ENCODE results near the gene FAM76A. TPM values are rescaled to one million over a fixed set of nuclear protein-coding genes. Genes with fewer than 3 reads are reported as not detected.
A peak's percentile ranks its signal among the peaks of the same experiment; 100 is the strongest.
"Not testable (repeated sequence)": the region's sequence is repeated elsewhere in the genome, so short reads cannot be mapped to it uniquely, and the experiment has no call there.

FAM76A gene
- total RNA-seq: 14.9 and 19.3 TPM in 2 replicates

GRCh38 chr1:27725374-27726172 is at the start of gene FAM76A:
TSS of gene FAM76A (plus strand) at chr1:27725961. CDS start at chr1:27726081, 120 bp downstream.
- H3K9me3 Mint-ChIP-seq: no peaks in the 10 kb centered on the region
- intact Hi-C loops (cut with micrococcal nuclease): loop anchor here (1.0 to 5.0 kb wide), 8 partner anchors 48 to 713 kb away; partner anchors contain the start of genes IFI6, PPP1R8, STX12 and SYTL1
- peaks cover 20% of the 10 kb centered on the region for H3K36me3 Mint-ChIP-seq (ENCODE audit: low read depth)
- CTCF ChIA-PET: interaction anchor here (0.6 to 1.3 kb wide), 7 partner anchors 46 to 1914 kb away, joined by 3 to 17 read pairs (median 3); partner anchors contain the start of gene IFI6
- no peaks in the 10 kb centered on the region for H3K27me3 Mint-ChIP-seq
- TF ChIP-seq CTCF (IDR thresholded peaks at IDR 0.05): no peak
- POLR2A ChIA-PET: interaction anchor here (0.5 to 2.2 kb wide), 24 partner anchors 19 to 1491 kb away, joined by 3 to 42 read pairs (median 3); partner anchors contain the start of genes CEP85, GPATCH3, IFI6 and MED18
- peaks cover 26% of the 10 kb centered on the region for H3K4me1 Mint-ChIP-seq
- peak; percentile 98 for DNase-seq
- peak; percentile 93 for ATAC-seq (ENCODE audit: low read depth)
- peak within 1 kb of the TSS; percentile 97 for H3K27ac Mint-ChIP-seq
- H3K4me3 Mint-ChIP-seq: peak within 1 kb of the TSS; percentile 88

- TF ChIP-seq CTCF (IDR thresholded peaks at IDR 0.05): no peak
- H3K27me3 Mint-ChIP-seq: no peaks in the 10 kb centered on the region
- DNase-seq (no peak), ATAC-seq (ENCODE audit: low read depth) (no peak)
- peaks cover 4% of the 10 kb centered on the region for H3K9me3 Mint-ChIP-seq
- intact Hi-C loops (cut with micrococcal nuclease): no loop called here
- ChIA-PET CTCF (no interaction called here), POLR2A (no interaction called here)
- H3K36me3 Mint-ChIP-seq (ENCODE audit: low read depth): peaks cover 3% of the 10 kb centered on the region
- no peak overlapping the region for H3K27ac Mint-ChIP-seq
- H3K4me3 Mint-ChIP-seq: no peak overlapping the region
- peaks cover 12% of the 10 kb centered on the region for H3K4me1 Mint-ChIP-seq
Observed at GRCh38 chr1:27676410-27676809, 49.4 kb upstream of the FAM76A start.

GRCh38 chr1:27678747-27679146 is 47.0 kb upstream of the FAM76A start:
- ATAC-seq (ENCODE audit: low read depth): no peak
- intact Hi-C loops (cut with micrococcal nuclease): no loop called here
- no peak overlapping the region for H3K4me3 Mint-ChIP-seq
- peaks cover 7% of the 10 kb centered on the region for H3K36me3 Mint-ChIP-seq (ENCODE audit: low read depth)
- TF ChIP-seq CTCF (IDR thresholded peaks at IDR 0.05): no peak
- H3K27ac Mint-ChIP-seq: no peak overlapping the region
- peaks cover 11% of the 10 kb centered on the region for H3K9me3 Mint-ChIP-seq
- ChIA-PET CTCF (no interaction called here), POLR2A (interaction anchor here (0.5 to 0.7 kb wide), 3 partner anchors 9 to 78 kb away, joined by 3 read pairs; no protein-coding TSS in a partner anchor)
- no peak for DNase-seq
- H3K4me1 Mint-ChIP-seq: no peaks in the 10 kb centered on the region
- no peaks in the 10 kb centered on the region for H3K27me3 Mint-ChIP-seq

GRCh38 chr1:27680225-27680791 is 45.5 kb upstream of the FAM76A start:
- H3K27me3 Mint-ChIP-seq; POLR2A ChIA-PET; DNase-seq; H3K36me3 Mint-ChIP-seq (ENCODE audit: low read depth); H3K4me1 Mint-ChIP-seq; CTCF ChIA-PET; H3K27ac Mint-ChIP-seq; ATAC-seq (ENCODE audit: low read depth); H3K4me3 Mint-ChIP-seq; intact Hi-C loops (cut with micrococcal nuclease): not testable (repeated sequence)
- H3K9me3 Mint-ChIP-seq: peaks cover 11% of the 10 kb centered on the region

- H3K27me3 Mint-ChIP-seq; CTCF ChIA-PET; H3K4me3 Mint-ChIP-seq; H3K36me3 Mint-ChIP-seq (ENCODE audit: low read depth); DNase-seq; POLR2A ChIA-PET; intact Hi-C loops (cut with micrococcal nuclease); H3K4me1 Mint-ChIP-seq; ATAC-seq (ENCODE audit: low read depth); H3K27ac Mint-ChIP-seq: not testable (repeated sequence)
- peaks cover 11% of the 10 kb centered on the region for H3K9me3 Mint-ChIP-seq
Observed at GRCh38 chr1:27681580-27681979, 44.2 kb upstream of the FAM76A start.

- TF ChIP-seq CTCF (IDR thresholded peaks at IDR 0.05): no peak
- Mint-ChIP-seq H3K27ac (no peak overlapping the region), H3K27me3 (peaks cover 1% of the 10 kb centered on the region), H3K36me3 (ENCODE audit: low read depth) (peaks cover 7% of the 10 kb centered on the region), H3K4me3 (no peak overlapping the region), H3K9me3 (peaks cover 11% of the 10 kb centered on the region), H3K4me1 (no peaks in the 10 kb centered on the region)
- DNase-seq (no peak), ATAC-seq (ENCODE audit: low read depth) (no peak)
- ChIA-PET CTCF (no interaction called here), POLR2A (no interaction called here)
- intact Hi-C loops (cut with micrococcal nuclease): no loop called here
Observed at GRCh38 chr1:27682351-27682944, 43.3 kb upstream of the FAM76A start.

Data from activated B cell treated with CpG ODN at 0.5 μM for 24 hours (primary cell).